ENCODE measurements around the gene GGA2.

The GGA2 gene

GRCh38 chr16:23436951-23437350, 73.3 kb downstream of the GGA2 start:
- no peak overlapping the region for H3K4me3 ChIP-seq (replicated peaks in 1 of 2; ENCODE audit: low read depth in 2 of 2, low read length in 2 of 2)
- DNase-seq (ENCODE audit: low read depth in 2 of 2): no peak
- no peak for TF ChIP-seq CTCF (IDR thresholded peaks at IDR 0.05; ENCODE audit: low read depth, low read length)

- peak; percentile 91 for TF ChIP-seq CTCF (IDR thresholded peaks at IDR 0.05; ENCODE audit: low read depth, low read length)
- DNase-seq (ENCODE audit: low read depth in 2 of 2): peak; percentile 65 to 69
- H3K4me3 ChIP-seq (replicated peaks in 1 of 2; ENCODE audit: low read depth in 2 of 2, low read length in 2 of 2): no peak overlapping the region
These were observed 74.8 kb downstream of the GGA2 start for GRCh38 chr16:23435500-23435899.

- DNase-seq (ENCODE audit: low read depth in 2 of 2): peak; percentile 81 to 85
- no peak overlapping the region for H3K4me3 ChIP-seq (replicated peaks in 1 of 2; ENCODE audit: low read depth in 2 of 2, low read length in 2 of 2)
- peak; percentile 82 for TF ChIP-seq CTCF (IDR thresholded peaks at IDR 0.05; ENCODE audit: low read depth, low read length)
These were observed 75.9 kb downstream of the GGA2 start for GRCh38 chr16:23434380-23434779.

- no peak for TF ChIP-seq CTCF (IDR thresholded peaks at IDR 0.05; ENCODE audit: low read depth, low read length)
- no peak overlapping the region for H3K4me3 ChIP-seq (replicated peaks in 1 of 2; ENCODE audit: low read depth in 2 of 2, low read length in 2 of 2)
- DNase-seq (ENCODE audit: low read depth in 2 of 2): no peak
These were observed 76.9 kb downstream of the GGA2 start for GRCh38 chr16:23433261-23433920.

GRCh38 chr16:23432176-23433128, 77.8 kb downstream of the GGA2 start:
- H3K4me3 ChIP-seq (replicated peaks in 1 of 2; ENCODE audit: low read depth in 2 of 2, low read length in 2 of 2): no peak overlapping the region
- DNase-seq (ENCODE audit: low read depth in 2 of 2): no peak
- TF ChIP-seq CTCF (IDR thresholded peaks at IDR 0.05; ENCODE audit: low read depth, low read length): no peak

- no peak overlapping the region for H3K4me3 ChIP-seq (replicated peaks in 1 of 2; ENCODE audit: low read depth in 2 of 2, low read length in 2 of 2)
- DNase-seq (ENCODE audit: low read depth in 2 of 2): no peak
- no peak for TF ChIP-seq CTCF (IDR thresholded peaks at IDR 0.05; ENCODE audit: low read depth, low read length)
These were observed 81.9 kb downstream of the GGA2 start for GRCh38 chr16:23428351-23428750.
